Measurements from ENCODE around the gene FGD3. TPM values are rescaled to one million over a fixed set of nuclear protein-coding genes. Genes with fewer than 3 reads are reported as not detected.

The FGD3 gene
- total RNA-seq, 2 donors from 2014 or later, result 9.9 to 13.7 TPM

- Histone ChIP-seq H3K36me3 (no peaks in the 10 kb centered on the region), H3K27me3 (replicated peaks; ENCODE audit: insufficient read depth) (no peaks in the 10 kb centered on the region), H3K9me3 (no peaks in the 10 kb centered on the region), H3K4me3 (no peak overlapping the region), H3K27ac (no peak overlapping the region), H3K4me1 (ENCODE audit: control insufficient read depth in 1 of 2, low read depth in 2 of 2) (no peaks in the 10 kb centered on the region)
- TF ChIP-seq CTCF (IDR thresholded peaks at IDR 0.05), result no peak
- ATAC-seq (ENCODE audit: insufficient number of reproducible peaks, low FRiP score, low read depth) (no peak), DNase-seq (ENCODE audit: low spot score) (no peak)
Measured at GRCh38 chr9:93035106-93035660, 87.9 kb downstream of the FGD3 start.

GRCh38 chr9:93035821-93036351 lies 88.6 kb downstream of the FGD3 start:
- Histone ChIP-seq H3K36me3 (no peaks in the 10 kb centered on the region), H3K27me3 (replicated peaks; ENCODE audit: insufficient read depth) (no peaks in the 10 kb centered on the region), H3K4me1 (ENCODE audit: control insufficient read depth in 1 of 2, low read depth in 2 of 2) (no peaks in the 10 kb centered on the region), H3K4me3 (no peak overlapping the region), H3K9me3 (no peaks in the 10 kb centered on the region), H3K27ac (no peak overlapping the region)
- ATAC-seq (ENCODE audit: insufficient number of reproducible peaks, low FRiP score, low read depth) (no peak), DNase-seq (ENCODE audit: low spot score) (no peak)
- no peak for TF ChIP-seq CTCF (IDR thresholded peaks at IDR 0.05)

- Histone ChIP-seq H3K27me3 (replicated peaks; ENCODE audit: insufficient read depth) (no peaks in the 10 kb centered on the region), H3K4me1 (ENCODE audit: control insufficient read depth in 1 of 2, low read depth in 2 of 2) (no peaks in the 10 kb centered on the region), H3K27ac (no peak overlapping the region), H3K4me3 (no peak overlapping the region), H3K9me3 (no peaks in the 10 kb centered on the region), H3K36me3 (no peaks in the 10 kb centered on the region)
- no peak for TF ChIP-seq CTCF (IDR thresholded peaks at IDR 0.05)
- DNase-seq (ENCODE audit: low spot score) (no peak), ATAC-seq (ENCODE audit: insufficient number of reproducible peaks, low FRiP score, low read depth) (no peak)
Measured at GRCh38 chr9:93036887-93037475, 89.7 kb downstream of the FGD3 start.

GRCh38 chr9:93037476-93037971 lies 90.2 kb downstream of the FGD3 start:
- Histone ChIP-seq H3K27me3 (replicated peaks; ENCODE audit: insufficient read depth) (no peaks in the 10 kb centered on the region), H3K36me3 (no peaks in the 10 kb centered on the region), H3K27ac (no peak overlapping the region), H3K4me1 (ENCODE audit: control insufficient read depth in 1 of 2, low read depth in 2 of 2) (no peaks in the 10 kb centered on the region), H3K9me3 (no peaks in the 10 kb centered on the region), H3K4me3 (no peak overlapping the region)
- no peak for DNase-seq (ENCODE audit: low spot score)
- no peak for ATAC-seq (ENCODE audit: insufficient number of reproducible peaks, low FRiP score, low read depth)
- TF ChIP-seq CTCF (IDR thresholded peaks at IDR 0.05), result no peak

- no peaks in the 10 kb centered on the region for H3K9me3 ChIP-seq
- H3K36me3 ChIP-seq, result no peaks in the 10 kb centered on the region
- H3K4me1 ChIP-seq (ENCODE audit: control insufficient read depth in 1 of 2, low read depth in 2 of 2), result no peaks in the 10 kb centered on the region
- no peak overlapping the region for H3K27ac ChIP-seq
- no peaks in the 10 kb centered on the region for H3K27me3 ChIP-seq (replicated peaks; ENCODE audit: insufficient read depth)
- no peak for TF ChIP-seq CTCF (IDR thresholded peaks at IDR 0.05)
- ATAC-seq (ENCODE audit: insufficient number of reproducible peaks, low FRiP score, low read depth) (no peak), DNase-seq (ENCODE audit: low spot score) (no peak)
- H3K4me3 ChIP-seq, result no peak overlapping the region
Measured at GRCh38 chr9:93038918-93039317, 91.6 kb downstream of the FGD3 start.

Measured in thoracic aorta (tissue), 2 donors.